Skin epidermis (tissue), 12 donors: Measurements from ENCODE around the gene HP1BP3.

Experiments used
- H3K27ac ChIP-seq, 21 experiments: fragments of 200-600 bp; sonication (generic) in 11 of 21; one replicate each; pipeline ENCODE4 v1.5.0; 2020; ENCODE audit warnings: mild to moderate bottlenecking in 3 of 21, inconsistent platforms in 2 of 21, moderate library complexity in 2 of 21
- H3K4me3 ChIP-seq, 7 experiments: fragments of 200-600 bp; sonication (generic) in 2 of 7; one replicate each; pipeline ENCODE4 v1.5.0; 2020; ENCODE audit warnings: inconsistent platforms in 2 of 7, mild to moderate bottlenecking in 2 of 7, moderate library complexity in 1 of 7

HP1BP3 gene

DNA sequence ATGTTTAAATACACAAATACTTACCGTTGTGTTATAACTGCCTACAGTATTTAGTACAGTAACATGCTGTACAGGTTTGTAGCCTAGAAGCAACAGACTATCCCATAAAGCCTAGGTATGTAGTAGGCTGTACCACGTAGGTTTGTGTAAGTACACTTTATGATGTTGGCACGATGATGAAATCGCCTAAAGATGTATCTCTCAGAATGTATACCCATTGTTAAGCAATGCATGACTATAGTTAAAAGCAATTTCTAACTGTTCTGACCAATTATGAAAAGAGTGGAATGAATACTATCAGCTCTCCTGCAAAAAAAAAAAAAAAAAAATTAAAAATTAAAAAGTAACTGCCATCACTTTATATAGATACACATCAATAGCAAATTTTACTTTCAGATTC is 11.4 kb downstream of the HP1BP3 start:
- Histone ChIP-seq H3K27ac (no peak overlapping the region), H3K4me3 (no peak overlapping the region)

DNA sequence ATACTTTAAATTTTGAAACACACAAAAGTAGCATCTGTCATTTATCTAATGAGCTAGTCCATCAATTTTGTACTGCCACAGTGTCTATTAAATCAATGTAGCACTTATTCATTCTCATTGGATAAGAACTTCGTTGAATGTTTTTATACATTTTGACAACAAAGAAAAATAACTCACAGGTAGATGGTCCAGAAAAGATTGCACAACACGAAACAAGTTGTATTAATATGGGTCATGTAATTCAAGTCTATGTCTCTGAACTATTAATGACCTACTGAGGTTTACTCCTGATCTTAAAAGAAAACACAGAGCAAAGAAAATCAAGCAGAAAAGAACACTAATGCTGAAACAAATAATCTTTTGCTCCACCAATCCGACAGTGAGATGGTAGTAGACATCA is 15.3 kb downstream of the HP1BP3 start:
- Histone ChIP-seq H3K4me3 (no peak overlapping the region), H3K27ac (no peak overlapping the region)

DNA sequence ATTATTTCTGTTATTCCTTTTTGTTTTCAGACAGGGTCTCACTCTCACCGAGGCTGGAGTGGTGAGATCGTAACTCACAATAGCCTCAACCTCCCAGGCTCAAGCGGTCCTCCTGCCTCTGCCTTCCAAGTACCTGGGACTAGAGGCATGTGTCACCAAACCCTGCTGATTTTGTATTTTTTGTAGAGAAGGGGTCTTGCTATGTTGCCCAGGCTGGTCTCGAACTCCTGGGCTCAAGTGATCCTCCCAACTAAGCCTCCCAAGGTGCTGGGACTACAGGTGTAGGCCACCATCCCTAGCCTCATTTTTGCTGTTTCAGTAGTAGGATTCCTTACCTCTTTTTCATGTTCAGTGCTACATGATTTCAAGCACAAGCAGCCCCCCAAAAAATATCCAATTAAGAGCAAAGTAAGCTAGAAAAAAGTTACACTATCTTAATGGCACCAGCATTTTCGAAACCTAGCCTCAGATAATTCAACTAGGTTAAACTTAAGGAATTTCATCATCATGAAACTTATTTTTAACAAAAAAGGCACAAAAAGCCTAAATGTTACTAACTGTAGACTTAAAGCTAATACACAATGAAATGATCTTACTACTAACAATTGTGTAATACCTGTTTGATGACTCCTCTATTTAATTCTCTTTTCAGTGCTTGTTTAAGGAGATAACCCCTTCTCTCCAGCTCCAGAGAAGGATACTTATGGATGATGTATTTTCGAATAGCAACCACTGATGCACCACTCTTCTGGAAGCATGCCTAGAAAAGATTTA is 16.6 kb downstream of the HP1BP3 start:
- no peak overlapping the region for H3K27ac ChIP-seq
- no peak overlapping the region for H3K4me3 ChIP-seq

DNA sequence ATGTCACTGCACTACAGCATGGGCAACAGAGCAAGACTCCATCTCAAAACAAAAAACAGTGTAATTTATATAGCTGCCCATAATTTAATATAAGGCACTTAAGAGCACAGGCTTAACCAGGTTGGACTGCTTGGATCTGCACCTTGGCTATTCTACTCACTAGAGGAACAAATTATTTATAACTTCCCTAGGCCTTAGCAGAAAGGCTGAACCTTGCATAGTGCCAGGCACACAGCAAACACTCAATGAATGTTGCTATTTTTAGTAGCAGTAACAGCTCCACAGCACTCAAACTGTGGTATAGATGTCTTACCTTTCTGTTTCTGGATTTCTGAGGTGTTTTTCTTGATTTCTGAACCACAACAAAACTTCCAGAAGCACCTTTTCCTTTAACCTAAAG is 19.8 kb downstream of the HP1BP3 start:
- Histone ChIP-seq H3K27ac (no peak overlapping the region), H3K4me3 (no peak overlapping the region)

DNA sequence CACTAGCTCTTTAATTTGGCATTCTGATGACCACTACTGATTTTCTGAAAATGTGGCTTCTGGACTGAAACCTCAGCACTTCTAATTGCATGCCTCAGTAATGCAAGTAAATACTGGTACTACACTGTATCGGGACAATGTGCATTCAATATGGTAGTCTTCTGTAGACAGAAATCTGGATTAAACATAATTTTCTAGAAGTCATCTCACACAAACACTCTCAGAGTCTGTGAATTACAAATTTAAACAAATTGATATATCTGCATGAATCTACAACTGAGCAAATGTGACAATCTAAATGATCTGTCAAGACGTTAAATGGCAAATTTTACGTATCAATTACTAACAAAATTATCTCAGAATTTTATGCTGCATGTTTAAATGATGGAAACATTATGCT is 23.7 kb downstream of the HP1BP3 start:
- Histone ChIP-seq H3K4me3 (no peak overlapping the region), H3K27ac (no peak overlapping the region)

DNA sequence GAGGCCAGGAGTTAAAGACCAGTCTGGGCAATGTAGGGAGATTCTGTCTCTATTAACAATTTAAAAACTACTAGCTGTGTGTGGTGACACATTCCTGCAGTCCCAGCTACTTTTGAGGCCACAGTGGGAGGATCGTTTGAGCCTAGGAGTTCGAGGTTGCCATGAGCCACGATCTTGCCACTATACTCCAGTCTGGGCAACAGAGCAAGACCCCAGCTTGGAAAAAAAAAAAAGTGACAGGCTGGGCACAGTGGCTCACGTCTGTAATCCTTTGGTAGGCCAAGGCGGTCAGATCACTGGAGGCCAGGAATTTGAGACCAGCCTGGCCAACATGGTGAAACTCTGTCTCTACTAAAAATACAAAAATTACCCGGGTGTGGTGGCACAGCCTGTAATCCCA is 26.8 kb downstream of the HP1BP3 start:
- Histone ChIP-seq H3K4me3 (no peak overlapping the region), H3K27ac (no peak overlapping the region)

DNA sequence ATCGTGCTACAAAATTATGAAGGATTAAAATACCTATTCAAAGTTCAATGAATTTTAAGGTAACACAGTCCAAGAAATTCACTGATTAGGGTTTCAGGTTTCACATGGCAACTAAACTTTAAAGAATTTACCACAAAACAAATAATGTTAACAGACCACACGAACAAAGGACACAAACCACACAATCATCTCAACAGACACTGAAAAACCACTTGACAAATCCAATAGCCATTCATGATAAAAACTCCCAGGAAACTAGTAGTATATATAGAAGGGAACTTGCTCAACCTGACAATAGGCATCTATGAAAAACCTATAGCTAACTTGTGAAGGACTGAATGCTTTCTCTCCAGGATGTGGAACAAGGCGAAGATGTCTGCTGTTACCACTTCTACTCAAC is 33.5 kb downstream of the HP1BP3 start:
- Histone ChIP-seq H3K4me3 (no peak overlapping the region), H3K27ac (no peak overlapping the region)

DNA sequence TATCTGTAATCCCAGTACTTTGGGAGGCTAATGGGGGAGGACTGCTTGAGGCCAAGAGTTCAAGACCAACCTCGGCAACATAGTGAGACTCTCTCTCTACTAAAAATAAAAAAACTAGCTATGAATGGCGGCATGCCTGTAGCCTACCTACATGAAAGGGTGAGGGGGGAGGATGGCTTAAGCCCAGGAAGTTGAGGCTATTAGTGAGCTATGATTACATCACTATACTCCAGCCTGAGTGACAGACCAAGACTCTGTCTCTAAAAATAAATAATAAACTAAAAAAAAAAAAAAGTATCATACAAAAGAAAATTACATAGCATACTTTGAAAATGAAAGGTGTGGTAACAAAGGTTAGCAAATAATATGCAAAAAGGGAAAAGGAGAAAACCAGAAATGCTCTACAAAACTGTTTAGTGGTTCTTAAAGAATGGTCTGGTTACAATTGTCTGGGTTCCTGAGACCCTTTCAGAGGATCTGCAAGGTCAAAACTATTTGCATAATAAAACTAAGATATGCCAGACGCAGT is 35.6 kb downstream of the HP1BP3 start:
- Histone ChIP-seq H3K4me3 (no peak overlapping the region), H3K27ac (no peak overlapping the region)

DNA sequence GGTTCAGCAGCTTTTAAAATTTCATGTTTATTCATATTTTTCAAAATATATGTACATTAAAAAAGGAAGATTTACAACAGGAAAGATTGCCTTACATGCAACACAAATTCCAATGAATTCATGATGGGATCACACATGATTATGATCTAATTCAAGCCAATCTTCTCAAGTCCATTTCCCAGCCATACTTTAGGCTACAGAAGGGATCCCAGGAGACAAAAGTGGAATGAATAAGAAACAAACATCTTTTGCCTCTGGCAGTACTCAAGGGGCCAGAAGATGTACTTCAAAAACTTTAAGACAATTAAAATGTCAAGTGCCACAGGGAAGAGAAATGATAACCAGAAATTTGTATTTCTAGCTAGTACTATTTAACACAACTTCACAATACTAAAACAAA is 44.4 kb downstream of the HP1BP3 start:
- no peak overlapping the region for H3K27ac ChIP-seq
- no peak overlapping the region for H3K4me3 ChIP-seq

DNA sequence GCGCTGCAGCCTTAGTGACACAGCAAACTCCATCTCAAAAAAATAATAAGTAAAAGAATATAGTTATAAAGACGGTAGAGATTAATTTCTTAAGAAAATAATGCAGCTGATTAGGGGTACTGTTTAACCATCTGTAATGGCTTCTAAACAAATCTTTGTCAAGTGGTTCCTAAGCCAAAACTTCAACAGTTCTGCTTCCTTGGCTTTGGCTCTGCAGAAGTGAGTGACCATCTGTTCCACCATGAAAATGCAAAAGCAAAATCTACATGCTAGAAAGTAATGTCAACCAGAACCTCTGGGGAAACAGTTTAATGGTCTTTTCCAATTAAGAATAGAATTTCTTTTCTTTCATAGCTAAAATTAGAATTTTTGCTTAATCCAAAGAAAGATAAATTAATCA is 46.3 kb downstream of the HP1BP3 start:
- Histone ChIP-seq H3K4me3 (no peak overlapping the region), H3K27ac (no peak overlapping the region)

DNA sequence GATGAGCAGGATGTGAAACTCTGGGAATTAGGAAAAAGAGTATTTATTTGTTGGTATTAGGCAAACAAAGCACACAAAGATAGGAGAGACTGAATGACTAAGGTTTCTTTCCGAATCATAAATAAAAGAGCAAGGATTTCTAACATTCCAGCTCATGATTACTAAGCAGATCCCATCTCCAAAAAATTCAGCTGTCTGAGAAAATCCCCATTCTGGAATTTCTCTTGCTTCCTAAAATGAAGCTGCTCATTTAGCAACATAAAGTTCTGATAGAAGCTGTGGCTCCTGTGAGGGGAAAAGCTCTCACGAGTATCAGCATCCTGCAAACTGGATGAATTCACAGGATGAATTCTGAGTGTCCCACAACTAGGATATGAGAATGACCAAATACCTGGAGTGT is 47.9 kb downstream of the HP1BP3 start:
- Histone ChIP-seq H3K4me3 (no peak overlapping the region), H3K27ac (peak overlapping the region in 1 of 21 experiments; percentile 11)

DNA sequence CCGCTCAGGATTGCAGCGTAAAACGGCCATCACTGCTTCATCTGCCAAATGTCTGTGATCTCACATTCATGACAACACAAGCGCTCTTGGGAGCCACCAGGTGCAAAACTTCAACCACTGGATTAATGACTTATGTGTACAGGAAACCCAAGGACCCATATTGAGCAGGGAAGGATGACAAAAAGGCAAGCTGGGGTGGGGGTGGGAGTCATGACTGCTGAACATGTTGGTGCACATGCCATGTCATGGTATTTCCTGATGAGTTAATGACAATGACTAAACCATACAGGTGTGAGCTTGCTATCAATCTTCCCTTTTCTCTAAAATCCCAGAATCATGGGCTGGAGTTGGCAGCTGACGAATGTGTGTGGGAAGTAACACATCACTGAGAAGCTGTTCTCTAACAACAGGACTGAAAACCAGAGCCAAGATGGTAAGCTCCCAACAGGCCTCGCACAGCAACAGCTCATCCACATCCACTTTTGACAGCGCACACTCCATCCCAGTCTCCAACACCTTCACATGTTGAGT is 51.5 kb downstream of the HP1BP3 start:
- Histone ChIP-seq H3K4me3 (no peak overlapping the region), H3K27ac (peak overlapping the region in 1 of 21 experiments; percentile 8)

DNA sequence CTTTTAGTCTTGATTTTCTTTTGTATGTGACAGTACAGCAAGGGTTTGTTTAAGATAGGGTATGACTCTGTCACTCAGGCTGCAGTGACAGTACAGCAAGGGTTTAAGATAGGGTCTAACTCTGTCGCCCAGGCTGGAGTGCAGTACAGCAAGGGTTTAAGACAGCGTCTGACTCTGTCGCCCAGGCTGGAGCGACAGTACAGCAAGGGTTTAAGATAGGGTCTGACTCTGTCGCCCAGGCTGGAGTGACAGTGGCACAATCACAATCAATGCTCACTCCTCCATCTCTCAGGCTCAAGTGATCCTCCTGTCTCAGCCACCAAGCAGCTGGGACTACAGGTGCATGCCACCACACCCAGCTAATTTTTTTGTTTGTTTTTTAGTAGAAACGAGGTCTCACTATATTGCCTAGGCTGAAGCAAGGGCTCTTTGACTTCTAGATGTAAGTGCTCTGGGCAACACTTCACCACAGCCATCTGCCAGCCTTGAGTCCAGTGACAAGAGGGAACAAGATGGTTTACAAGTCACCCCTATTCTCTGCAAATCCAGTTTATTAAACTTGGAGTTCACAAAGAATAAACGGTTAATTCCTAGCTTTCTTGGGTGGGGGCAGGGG is 53.6 kb downstream of the HP1BP3 start:
- Histone ChIP-seq H3K4me3 (peak overlapping the region in 4 of 7 experiments; percentile 18 to 57 (median 52)), H3K27ac (peak overlapping the region in 9 of 21 experiments; percentile 11 to 66 (median 51))

DNA sequence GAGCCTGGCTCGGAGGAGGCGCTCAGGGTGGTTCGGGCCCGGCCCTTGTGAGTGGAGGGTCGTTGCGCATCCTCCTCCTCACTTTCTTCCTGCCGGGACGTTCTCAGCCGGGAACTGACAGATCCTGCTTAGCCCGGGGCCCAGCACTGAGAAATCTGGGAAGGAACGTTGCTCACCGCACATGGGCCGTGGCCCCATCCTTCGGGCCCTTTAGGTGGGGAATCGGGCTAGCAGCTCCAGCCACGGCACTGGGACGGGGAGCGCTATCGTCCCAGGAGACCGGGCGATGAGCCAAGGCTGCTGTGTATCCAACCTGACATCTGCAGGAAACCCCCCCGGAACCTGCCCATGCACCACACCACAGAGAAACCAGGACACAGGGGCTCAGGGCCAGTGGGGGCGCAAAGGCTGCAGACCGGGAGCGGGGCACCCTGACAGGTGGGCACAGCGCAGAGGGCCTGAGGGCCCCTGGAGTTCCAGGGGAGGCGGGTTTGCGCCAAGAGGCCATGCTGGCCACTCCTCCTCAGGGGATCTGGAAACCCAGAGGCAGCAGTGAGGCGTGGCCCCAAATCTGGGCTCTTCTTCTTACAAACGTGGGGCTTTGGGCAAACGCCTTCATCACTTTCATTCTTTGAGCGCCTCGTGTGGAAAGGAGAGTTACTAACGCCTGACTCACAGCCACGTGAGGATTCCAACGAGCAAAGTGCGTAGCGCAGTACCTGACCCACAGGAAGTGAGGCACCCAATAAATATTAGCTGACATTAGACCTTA is 54.3 kb downstream of the HP1BP3 start, which contains the start of gene SH2D5:
SH2D5 (minus strand) TSS at position 116 of the 772 bp plus-strand sequence. CDS start 4,659 bp downstream, outside the sequence.
- peak within 1 kb of the TSS; percentile 18 to 57 (median 39) for H3K4me3 ChIP-seq
- H3K27ac ChIP-seq, result peak within 1 kb of the TSS in 12 of 21 experiments; percentile 11 to 66 (median 43)

DNA sequence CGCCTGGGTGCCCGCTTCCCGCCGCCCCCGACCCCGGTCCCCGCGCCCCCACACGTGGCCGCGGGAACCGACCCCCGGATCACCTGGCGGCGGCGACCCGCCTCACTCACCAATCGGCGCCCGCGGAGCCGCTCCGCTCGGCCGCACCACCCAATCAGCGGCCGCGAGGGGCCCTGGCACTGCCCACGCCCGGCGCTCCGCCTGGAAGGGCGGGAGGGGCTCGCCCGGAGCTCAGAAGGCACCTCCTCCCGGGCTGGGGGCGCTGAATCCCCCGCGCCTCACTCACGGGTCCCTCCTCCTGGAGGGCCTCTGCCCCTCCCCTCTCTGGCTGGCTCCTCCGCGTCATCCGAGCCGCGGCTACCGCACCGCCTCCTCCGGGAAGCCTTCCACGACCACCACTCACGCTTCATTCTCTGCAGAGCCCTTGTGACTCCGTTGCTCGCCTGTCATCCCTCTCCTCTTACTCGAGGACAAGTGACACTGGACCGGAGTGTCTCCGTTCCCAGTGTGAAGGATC is 55.0 kb downstream of the HP1BP3 start:
- peak overlapping the region in 4 of 21 experiments; percentile 14 to 65 (median 18) for H3K27ac ChIP-seq

DNA sequence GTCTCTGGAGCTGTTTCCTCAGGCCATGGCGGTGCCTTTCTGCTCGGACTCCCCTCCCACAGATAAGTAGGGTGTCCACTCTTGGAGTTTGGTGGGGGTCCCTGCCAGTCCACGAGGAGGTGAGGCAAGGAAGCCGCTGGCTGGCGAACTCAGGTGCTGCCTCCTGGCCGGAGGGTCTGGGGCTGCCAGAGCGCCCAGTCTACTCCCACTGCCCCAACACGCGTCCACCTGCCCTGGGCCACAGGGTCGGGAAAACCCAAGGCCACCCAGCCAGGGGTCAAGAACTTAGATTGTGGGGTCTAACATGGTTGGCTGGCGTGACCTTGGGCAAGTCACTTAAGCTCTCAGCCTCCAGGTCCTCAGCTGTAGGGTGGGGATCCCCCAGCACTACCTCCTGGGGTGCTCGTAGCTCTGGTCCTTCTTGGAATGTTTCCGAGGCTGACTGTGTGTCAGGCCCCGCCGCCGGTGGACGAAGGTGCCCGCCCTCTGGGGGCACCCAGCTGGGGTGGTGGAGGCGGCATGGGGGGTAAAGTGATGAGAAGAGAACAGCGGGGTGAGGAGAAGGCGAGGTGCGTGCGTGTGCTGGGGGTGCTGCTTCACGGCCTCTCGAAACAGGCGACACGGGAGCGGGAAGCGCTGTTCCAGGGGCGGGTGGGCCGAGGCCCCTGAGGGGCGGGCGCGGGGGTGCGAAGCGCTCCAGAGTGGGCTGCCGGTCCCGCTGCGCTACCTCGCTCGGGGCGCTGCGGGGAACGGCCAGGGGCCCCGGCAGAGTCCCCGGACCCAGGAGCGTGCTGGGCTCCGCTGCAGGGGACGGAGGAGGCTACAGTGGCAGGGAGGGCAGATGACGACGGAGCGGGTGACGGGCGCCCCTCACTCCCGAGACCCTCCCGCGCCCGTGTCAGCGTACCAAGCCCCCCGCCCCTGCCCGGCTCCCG is 55.8 kb downstream of the HP1BP3 start:
- H3K4me3 ChIP-seq, result peak overlapping the region; percentile 18 to 57 (median 39)
- no peak overlapping the region for H3K27ac ChIP-seq

More for the DNA sequence above, 55.0 kb downstream of the HP1BP3 start:
- H3K4me3 ChIP-seq, result peak overlapping the region; percentile 18 to 57 (median 39)

DNA sequence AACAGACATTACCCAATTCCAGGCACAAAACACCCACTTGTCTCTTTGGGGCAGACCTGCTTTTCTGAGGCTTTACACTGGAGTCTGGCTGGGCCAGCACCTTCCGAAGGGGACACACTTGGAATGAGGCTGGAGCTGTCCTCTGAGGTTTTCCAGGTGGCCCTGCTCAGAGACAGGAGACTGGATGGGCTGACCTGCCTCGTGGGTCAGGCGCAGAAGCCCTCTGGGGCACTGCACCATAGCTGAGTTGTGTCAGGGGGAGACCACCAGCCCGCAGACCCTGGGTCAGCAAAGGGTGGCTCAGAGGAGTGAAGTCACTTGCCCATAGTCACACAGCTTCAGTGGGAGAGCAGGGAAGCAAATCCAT is 56.4 kb downstream of the HP1BP3 start:
- Histone ChIP-seq H3K4me3 (no peak overlapping the region), H3K27ac (no peak overlapping the region)

DNA sequence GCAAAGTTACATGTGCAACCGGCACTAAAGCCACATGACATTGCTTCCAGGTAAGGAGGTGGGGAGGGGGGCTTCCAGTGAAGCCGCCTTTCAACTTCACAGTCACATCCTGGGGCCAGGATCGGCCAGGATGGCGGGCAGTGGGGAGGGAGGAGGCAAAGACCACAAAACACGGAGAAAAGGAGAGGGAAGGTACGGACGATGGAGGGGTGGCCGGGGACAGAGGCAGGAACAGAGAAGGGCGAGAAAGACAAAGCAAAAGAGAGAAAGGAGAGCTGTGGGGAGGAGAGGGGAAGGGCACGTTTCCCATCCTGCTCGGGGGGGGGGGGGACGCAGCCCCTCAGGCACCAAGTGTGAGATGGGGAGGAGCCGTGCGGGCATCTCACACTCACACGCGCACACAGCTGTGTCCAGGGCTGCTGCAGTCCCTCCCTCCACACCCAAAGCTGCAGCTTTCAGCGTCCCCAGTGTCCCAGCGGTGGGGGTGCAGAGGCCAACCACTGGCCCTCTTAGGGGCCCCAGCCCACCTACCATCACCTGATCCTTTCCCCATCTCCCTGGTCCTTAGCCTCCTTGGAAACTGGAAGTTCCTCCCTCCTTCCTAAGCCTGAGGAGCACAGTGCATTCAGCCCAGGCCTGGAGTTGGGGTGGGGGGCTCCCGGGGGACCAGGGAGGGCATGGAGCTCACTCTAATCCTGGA is 57.0 kb downstream of the HP1BP3 start:
- H3K27ac ChIP-seq, result no peak overlapping the region
- H3K4me3 ChIP-seq, result no peak overlapping the region
